HG03025 (cell line): ENCODE data around the gene IFI27L1.
"Not testable (repeated sequence)": the region's sequence is repeated elsewhere in the genome, so short reads cannot be mapped to it uniquely, and the experiment has no call there.

Experiments used
- ATAC-seq: cut with Tn5 transposase; IDR thresholded peaks from one replicate; pipeline ENCODE4 v1.9.1; 2021; ENCODE audit warnings: mild to moderate bottlenecking, moderate library complexity; ENCODE audit not compliant: unreplicated experiment, low FRiP score

Gene IFI27L1

DNA sequence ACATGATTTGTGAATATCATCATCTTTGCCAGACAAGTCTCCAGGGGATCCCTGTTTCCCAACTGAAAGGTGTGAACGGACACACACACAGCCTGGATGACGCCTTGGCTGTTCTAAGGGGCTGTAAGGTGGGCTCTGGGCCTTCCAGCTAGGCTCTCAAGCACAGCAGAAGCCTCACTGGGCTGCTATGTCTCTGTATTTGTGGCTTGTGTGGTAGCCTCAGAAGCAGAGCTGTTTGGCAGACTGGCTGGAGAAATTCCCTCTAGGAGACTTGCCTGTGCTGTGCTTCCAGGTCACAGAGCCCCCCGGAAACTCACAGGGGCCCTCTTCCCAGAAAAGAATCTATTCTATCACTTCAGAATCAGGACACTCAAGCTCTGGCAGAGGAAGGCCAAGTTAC is 33.5 kb upstream of the IFI27L1 start:
- no peak for ATAC-seq

DNA sequence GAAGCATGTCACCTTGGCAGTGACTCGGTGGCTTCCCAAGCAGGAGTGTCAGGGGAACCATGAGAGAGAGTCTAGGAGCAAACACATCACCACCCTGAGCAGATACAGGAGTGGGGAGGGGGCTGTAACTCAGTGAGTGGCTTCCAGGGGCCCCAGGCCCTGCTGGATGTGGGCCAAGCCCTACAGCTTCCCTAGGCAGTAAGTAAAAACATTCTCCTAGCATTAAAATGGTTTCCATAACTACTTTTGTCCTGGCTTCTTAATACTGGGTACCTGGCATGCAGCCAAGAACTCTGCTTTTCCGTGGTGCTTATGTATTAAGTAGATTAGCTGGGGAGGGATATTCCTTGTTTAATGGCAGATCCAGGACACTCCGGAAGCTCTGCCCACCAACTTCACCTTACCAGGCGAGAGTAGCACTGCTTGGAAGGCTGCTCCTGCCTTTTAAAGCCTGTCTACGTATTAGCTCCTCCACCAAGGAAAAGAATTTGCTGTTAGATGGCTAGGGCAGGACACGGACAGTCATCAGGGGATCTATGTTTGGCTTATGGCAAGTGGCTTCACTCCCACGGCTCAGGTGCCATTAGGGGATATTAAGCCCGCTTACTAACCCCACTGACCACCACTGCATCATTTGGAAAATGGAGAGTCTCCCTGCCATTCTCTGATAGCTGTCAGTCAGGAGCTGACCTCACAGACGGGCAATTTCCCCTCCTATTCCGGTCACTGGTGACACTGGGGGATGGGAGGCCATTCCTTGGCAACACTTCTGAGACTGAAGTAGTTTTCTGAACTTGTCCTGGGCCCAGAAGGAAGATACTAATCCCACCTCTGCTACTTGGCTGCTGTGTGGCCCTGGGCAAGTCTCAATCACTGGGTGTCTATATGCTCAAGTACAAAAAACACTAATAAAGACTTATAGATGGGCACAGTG is 32.2 kb upstream of the IFI27L1 start:
- ATAC-seq, result no peak

DNA sequence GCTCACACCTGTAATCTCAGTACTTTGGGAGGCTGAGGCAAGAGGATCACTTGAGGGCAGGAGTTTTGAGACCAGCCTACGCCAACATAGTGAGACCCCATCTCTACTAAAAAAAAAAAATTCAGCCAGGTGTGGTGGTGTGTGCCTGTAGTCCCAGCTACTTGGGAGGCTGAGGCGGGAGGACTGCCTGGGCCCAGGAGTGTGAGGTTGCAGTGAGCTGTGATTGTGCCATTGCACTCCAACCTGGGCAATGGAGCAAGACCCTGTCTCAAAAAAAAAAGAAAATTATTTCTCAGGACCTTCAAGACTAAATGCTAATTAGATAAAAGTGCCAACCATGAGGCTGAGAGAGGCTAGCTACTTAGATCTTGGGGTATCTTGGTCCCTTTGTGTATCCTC is 31.5 kb upstream of the IFI27L1 start:
- ATAC-seq, result no peak

DNA sequence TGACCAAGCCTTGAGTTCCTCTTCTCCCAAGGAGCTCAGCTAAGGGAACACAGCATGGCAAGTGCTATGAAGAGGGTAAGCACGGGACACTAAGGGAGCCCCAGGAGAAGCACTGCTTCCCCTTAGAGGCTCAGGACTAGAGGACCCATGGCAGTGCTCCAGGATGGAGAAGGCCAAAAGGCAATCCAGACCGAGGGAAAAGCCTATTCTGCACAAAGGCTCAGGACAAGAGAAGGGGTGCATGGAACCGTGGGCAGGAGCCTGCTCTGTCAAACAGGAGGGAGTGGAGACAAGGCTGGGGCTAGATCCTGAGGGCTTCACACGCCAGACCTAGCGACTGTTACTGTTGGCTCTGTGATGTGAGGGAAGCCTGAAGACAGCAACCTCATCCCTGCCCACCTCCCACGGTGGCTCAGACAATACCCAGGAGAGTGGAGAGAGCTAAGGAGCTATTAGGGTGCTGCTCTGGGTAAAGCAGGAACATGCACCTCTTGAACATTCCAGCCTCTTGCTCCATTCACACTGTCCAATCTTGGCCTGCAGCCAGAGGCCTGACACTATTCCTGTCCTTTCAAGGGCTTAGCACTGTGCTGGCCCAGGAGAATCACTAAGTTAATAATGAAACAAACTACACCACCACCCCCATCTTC is 30.8 kb upstream of the IFI27L1 start:
- ATAC-seq, result no peak

DNA sequence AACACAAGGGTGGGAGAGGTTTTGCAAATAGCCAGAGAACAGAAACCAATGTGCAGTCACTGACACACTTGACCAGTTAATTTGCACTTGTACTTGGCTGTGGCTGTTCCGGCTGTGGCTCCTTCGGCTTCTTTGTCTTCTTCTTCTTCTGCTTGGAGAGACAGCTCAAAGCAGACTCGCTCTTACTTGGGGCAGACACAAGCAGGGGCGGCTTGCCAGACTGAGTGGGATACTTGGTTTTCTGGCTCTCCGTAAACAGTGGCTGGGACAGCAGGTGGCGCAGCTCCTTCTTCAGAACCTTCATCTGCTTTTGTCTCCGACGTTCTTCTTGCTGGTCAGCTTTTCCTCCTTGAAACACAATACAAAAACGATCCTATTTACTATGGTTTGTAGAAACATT is 30.0 kb upstream of the IFI27L1 start:
- ATAC-seq, result no peak

DNA sequence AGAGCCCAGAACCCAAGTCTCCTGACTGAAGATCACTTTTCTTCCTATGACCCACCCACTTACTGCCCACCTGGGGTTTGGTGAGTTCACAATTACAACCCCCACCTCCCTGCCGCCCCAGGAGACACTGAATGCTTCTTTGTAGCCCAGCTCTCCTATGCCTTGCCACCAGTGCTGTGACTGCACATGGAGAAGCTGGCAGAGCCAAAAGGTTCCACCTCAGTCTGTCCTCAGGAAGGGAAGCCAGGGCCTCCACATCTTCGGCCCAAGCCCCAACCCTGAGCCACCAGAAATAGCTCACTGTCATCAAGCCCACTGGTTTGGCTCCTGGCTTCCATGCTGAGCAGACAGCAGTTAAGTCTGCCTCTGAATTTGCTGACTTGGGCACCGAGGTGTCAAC is 29.3 kb upstream of the IFI27L1 start:
- no peak for ATAC-seq

DNA sequence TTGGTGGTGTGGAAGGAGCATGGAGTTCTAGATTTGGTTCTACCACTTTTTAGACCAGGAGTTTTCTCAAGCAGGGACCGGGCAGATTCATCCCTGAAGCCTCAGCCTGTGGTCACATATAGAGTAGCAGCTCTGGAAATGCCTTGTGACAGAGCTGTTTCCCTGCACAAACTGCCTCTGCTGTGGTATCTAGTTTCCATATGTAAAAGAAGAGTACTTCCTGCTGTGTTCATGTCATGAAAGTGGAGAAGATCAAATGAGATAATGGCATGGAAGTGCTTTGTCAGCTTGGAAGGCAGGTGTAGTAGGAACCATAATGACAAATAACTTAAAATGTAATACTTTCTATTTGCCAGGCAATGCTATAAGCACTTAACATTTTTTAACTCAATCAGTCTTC is 28.9 kb upstream of the IFI27L1 start:
- ATAC-seq, result no peak

DNA sequence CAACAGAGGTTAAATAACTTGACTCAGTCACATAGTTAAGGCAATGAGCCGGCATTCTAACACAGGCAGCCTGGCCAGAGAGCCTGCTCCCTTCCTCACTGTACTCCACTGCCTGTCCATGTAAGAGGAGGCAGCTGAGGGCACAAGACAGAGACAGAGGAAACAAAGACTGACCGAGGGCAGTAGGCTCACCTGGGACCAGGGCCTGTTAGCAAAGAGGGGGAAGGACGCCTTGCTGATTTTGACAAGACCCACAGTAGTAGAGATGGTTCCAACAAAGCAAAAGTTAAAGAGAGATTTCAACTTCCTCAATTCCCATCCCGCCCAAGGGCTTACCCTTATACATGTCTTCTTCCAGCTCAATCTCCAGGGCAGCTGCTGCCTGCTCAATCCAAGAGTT is 28.4 kb upstream of the IFI27L1 start:
- ATAC-seq, result no peak

DNA sequence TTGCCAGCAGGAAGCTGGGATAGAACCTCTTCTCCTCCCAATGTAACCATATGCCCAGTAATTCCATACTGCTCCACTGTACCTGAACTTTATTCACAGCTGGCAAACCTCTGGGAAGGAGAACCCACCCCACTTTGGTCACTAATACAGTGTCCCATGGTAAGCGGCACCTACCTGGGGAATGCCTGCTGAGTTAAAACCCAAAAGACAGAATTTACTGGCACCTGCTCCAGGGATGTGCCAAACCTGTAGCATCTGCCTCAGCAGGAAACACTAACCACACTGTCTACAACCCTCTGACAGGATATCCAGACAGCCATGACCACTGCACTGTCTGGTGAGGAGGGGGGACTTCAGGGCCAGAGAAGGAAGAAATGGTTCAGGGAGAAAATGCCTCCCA is 26.7 kb upstream of the IFI27L1 start:
- no peak for ATAC-seq

DNA sequence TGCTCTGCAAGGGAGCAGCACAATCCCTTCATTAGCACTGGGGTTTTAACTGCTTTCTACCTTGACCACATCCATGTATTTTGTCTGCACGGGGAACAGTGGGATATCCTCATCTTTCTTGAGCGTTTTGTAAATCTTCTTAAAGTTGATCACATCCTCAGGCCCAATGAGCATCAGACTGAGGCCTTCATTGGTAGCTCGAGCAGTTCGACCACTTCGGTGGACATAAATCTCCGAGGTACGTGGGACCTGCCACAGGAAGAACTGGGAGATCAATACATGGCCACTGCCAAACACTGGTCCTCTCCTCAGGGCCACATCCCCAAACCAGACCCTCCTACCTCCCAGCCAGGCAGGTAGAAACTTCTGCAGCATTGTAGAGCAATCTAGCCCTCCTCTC is 26.2 kb upstream of the IFI27L1 start:
- no peak for ATAC-seq

DNA sequence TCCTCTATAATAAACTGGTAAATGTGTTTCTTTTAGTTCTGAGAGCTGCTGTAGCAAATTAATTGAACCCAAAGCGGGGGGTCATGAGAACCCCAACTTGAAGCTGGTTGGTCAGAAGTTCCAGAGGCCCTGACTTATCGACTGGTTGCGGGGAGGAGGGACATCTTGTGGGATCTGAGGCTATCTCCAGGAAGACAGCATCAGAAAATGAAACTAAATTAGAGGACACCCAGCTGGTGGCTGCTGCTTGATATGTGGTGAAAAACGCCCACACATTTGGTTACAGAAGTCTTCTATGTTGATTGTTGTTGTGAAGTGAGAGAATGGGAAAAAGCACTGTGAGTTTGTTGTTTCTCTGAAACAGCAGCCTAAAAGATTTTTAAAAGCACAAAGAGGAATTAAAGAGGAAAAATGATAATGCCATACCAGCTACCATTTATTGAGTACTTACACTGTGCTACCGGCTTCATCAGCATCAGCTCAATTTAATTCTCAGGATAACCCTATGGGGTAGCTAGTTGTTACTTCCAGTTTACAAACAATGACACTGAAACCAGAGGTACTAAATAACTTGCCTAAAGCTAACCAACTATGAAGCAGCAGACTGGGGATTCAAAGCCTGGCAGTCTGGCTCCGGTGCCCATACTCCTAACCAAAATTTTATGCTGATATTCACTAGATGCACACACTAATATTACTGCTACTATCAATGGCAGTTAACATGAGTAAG is 24.4 kb upstream of the IFI27L1 start:
- peak; percentile 76 for ATAC-seq

DNA sequence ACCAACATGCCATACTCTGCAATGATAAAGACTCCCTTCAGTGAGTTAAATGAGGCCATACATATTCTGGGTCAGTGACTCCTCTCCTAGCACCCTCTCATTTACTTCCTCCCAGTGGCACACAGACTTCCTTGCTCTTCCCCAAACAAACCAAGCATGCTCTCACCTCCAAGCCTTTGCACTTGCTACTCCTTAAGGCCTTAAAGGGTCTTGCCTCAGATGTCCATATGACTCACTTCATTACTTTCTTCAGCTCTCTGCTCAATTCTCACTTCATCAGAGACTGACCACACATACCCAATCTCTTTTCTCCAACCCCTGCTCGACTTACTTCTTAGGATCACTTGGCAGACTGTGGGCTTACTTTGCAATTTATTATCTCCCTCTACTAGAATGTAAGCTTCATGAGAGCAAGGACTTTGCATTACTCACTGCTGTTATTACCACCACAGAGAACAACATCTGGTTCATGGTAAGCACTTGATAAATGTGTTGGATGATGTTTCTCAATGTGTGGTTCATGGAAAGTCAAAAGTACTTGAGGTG is 22.9 kb upstream of the IFI27L1 start:
- ATAC-seq, result no peak

DNA sequence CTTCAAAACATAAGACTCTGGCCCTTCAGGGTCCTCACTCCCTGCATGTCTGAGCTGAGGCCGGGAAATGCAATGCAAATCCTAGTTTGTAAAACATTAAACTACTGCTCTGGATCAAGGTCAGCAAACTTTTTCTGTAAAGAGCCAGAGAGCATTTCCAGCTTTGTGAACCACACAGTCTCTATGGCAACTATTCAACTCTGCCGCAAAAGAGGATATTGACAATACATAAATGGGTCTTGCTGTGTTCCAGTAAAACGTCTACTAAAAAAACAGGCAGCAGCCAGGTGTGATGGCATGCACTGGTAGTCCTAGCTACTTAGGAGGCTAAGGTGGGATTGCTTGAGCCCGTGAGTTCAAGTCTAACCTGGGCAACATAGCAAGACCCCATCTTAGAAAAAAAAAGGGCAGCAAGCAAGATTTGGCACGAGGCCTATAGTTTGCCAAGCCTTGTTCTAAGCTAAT is 22.4 kb upstream of the IFI27L1 start:
- no peak for ATAC-seq

DNA sequence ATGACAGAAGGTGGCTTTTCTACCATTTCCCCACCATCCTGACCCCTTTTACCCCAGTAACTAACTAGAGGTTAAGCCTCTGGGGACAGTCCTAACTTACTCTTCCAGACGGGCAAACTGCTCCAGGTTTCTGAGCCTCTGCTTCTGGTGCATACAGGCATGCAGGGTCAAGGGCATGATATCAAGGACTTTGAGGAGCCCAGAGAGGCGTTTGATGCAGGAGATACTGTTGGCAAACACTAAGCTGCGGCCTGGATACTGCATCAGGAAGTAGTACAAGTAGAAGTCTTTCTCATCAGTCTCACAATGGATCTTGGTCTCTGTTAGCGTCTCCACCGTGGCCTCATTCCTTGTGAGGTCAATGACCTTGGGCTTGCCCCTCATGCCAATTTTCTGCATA is 21.1 kb upstream of the IFI27L1 start:
- no peak for ATAC-seq

DNA sequence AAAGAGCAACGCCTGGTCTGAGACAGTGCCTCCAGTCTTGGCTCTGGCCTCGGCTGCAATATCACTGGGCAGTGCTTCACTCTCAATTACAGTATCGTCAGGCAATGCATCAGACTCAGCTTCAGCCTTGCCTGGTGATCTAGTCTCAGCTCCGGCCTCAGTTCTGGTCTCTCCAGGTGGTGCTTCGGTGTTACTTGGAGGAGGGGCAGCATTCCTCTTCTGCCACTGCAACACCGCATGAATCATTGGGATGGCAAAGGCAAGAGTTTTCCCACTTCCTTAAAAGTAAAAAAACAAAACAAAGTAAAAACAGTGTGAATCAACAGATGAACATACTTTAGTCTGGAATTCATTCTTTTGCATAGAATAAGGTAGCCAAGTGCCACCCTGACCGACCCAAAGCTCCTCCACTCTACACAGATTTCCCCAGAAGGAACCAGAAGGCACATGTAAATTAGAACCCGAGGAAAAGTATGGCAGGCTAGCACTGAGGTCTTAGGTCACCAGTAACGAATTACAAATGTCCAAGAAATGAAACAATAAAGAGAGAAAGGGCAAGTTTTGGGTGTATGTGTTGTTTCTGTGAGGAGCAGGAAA is 18.7 kb upstream of the IFI27L1 start:
- no peak for ATAC-seq

DNA sequence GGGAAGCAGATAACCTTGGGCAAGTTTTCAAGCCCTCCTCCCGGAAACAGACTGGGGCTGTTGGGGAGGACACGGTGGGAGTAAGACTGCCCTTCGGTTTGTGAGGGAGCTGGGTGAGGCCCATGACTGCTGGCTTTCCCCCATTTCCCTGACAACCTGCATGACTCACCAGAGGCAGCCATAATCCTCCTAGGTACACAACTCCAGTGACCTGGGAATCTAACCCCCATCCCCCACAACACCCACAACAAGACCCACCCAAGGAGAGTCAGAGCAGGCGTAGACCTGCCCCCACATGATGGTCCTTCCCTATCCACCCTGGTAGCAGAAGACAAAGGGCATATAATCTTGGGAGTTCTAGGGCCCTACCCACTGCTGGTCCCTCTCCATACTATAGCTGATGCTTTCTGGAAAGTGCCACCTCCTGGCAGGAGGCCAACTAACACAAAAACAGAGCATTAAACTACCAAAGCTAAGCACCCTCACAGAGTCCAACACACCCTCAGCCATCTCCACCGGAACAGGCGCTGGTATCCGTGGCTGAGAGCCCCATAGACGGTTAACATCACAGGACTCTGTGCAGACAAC is 14.9 kb upstream of the IFI27L1 start:
- no peak for ATAC-seq

DNA sequence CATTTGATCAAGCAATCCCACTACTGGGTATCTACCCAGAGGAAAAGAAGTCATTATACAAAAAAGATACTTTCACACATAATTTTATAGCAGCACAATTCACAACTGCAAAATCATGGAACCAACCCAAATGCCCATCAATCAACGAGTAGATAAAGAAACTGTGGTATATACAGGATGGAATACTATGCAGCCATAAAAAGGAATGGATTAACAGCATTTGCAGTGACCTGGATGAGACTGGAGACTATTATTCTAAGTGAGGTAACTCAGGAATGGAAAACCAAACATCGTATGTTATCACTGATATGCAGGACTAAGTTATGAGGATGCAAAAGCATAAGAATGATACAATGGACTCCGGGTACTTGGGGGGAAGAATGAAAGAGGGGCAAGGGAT is 9.0 kb upstream of the IFI27L1 start:
- not testable (repeated sequence) for ATAC-seq

DNA sequence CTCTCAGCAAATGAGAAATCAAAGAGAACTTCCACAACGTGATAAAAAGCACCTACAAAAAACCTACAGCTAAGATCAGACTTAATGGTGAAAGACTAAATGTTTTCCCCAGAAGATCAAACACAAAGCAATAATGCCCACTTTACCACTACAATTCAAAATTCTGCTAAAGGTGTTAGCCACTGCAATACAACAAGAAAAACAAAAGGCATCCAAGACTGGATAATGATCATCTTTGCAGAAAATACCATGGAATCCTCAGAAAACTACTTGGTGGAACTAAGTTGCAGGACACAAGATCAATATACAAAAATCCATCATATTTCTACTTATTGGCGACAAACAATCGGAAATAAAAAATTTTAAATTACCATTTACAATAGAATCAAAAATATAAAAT is 6.6 kb upstream of the IFI27L1 start:
- no peak for ATAC-seq

DNA sequence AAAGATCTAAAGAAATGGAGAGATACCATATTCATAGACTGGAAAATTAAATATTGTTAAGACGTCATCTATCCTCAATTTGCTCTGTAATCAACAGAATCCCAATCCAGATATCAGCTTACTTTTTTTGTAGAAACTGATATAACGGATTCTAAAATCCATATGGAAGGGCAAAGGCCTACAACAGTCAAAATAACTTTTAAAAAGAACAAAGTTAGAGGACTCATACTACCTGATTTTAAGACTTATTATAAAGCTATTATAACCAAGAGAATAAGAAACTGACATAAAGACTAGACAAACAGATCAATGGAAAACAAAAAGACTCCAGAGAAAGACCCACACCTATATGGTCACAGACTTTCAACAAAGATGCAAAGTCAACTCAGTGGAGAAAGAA is 6.1 kb upstream of the IFI27L1 start:
- no peak for ATAC-seq

DNA sequence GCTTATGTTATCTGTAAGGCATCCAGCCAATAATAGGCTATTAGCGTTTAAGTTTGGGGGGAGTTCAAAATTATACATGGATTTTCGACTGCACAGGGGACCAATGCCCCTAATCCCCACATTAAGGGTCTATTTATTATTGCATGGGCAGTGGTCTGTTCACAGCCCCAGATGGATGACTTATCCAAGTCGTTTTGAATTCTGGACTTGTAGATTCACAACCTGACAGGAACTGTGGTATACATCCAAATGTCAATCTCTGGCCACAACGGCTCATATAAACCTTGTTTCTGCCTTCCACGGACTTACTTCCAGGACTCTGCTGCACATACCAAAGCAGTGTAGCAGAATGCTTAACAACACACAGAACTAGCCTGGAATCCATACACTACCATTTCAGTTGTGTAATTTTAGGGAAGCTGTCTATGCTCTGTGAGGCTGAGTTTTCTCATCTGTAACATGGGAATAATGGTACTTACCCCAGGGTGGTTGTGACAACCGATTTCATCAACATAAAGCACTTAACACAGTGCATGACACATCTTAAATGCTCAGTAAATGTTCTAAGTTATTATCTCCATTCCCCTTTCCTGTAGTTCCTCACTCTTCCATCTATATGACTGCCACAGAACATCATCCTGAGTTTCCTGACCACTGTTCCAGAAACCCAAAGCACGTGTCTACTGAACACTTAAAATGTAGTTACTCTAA is 3.8 kb upstream of the IFI27L1 start:
- ATAC-seq, result no peak
